MCF 10A (cell line): ENCODE measurements around the gene MYO5A. TPM values are rescaled to one million over a fixed set of nuclear protein-coding genes. Genes with fewer than 3 reads are reported as not detected.

Experiments
- BruUV-seq: library from RNA; stranded (reverse); fragments of 400-500 nt; replicated peaks from 2 replicates; lab custom pipeline; 2021; lab: Mats Ljungman, UMichigan
- CTCF ChIA-PET: fragments of 300-600 bp; sonication (Branson Sonifier 250); formaldehyde crosslinking; extraction: SDS; loops from one replicate; lab custom pipeline; 2021; ENCODE audit warnings: antibody characterized with exemption, inconsistent platforms; lab: Yijun Ruan, JAX
- POLR2A ChIA-PET: fragments of 300-600, 350-650 bp; sonication (Branson Sonifier 250); formaldehyde crosslinking; extraction: SDS; loops from one replicate; lab custom pipeline; 2020; ENCODE audit warnings: antibody characterized with exemption, inconsistent platforms; lab: Yijun Ruan, JAX
- DNase-seq: peaks from one replicate; pipeline ENCODE4 v3.0.0-alpha.2; 2018; ENCODE audit not compliant: unreplicated experiment
- H3K27ac Mint-ChIP-seq: one replicate; pipeline ENCODE4 v1.8.0; 2022; ENCODE audit warnings: mild to moderate bottlenecking, low read depth, mixed read lengths; ENCODE audit not compliant: unreplicated experiment
- H3K27me3 Mint-ChIP-seq: one replicate; pipeline ENCODE4 v1.8.0; 2022; ENCODE audit warnings: mixed read lengths; ENCODE audit not compliant: insufficient read depth, unreplicated experiment
- H3K36me3 Mint-ChIP-seq: one replicate; pipeline ENCODE4 v1.8.0; 2022; ENCODE audit warnings: mild to moderate bottlenecking, moderate library complexity, mixed read lengths; ENCODE audit not compliant: insufficient read depth, unreplicated experiment
- H3K4me1 Mint-ChIP-seq: one replicate; pipeline ENCODE4 v1.8.0; 2022; ENCODE audit warnings: mixed read lengths; ENCODE audit not compliant: insufficient read depth, unreplicated experiment
- H3K4me3 Mint-ChIP-seq: one replicate; pipeline ENCODE4 v1.8.0; 2022; ENCODE audit warnings: mild to moderate bottlenecking, moderate library complexity, mixed read lengths; ENCODE audit not compliant: unreplicated experiment
- H3K9me3 Mint-ChIP-seq: one replicate; pipeline ENCODE4 v1.8.0; 2022; ENCODE audit warnings: mixed read lengths; ENCODE audit not compliant: unreplicated experiment
- CTCF ChIP-seq: fragments of 200-600 bp; IDR thresholded peaks from one replicate; pipeline ENCODE4 v1.8.0; 2022; ENCODE audit warnings: antibody characterized with exemption, mild to moderate bottlenecking; ENCODE audit not compliant: unreplicated experiment
- intact Hi-C: fragments of 100-400 bp; cut with micrococcal nuclease; formaldehyde crosslinking; loops from 2 replicates; pipeline ENCODE4 v1.14.1; 2022
- total RNA-seq: library from RNA; stranded (reverse); gene quantifications from 2 replicates; pipeline ENCODE4 v1.2.3, GENCODE V29; 2022

MYO5A gene
- total RNA-seq, 1 experiment from 2014 or later, result 28.9 TPM

- POLR2A ChIA-PET, result interaction anchor here (0.6 kb wide), 2 partner anchors 120 to 173 kb away, joined by 3 read pairs; no protein-coding TSS in a partner anchor
- Mint-ChIP-seq H3K36me3 (peaks cover 18% of the 10 kb centered on the region), H3K27me3 (no peaks in the 10 kb centered on the region), H3K27ac (no peak overlapping the region), H3K9me3 (no peaks in the 10 kb centered on the region), H3K4me1 (no peaks in the 10 kb centered on the region), H3K4me3 (no peak overlapping the region)
- no TSS peak for BruUV-seq
- no peak for TF ChIP-seq CTCF
- CTCF ChIA-PET, result interaction anchor here (0.6 kb wide), 2 partner anchors 100 to 122 kb away, joined by 3 to 4 read pairs; no protein-coding TSS in a partner anchor
- no peak for DNase-seq
- intact Hi-C loops, result no loop called here
Measured at GRCh38 chr15:52407374-52407773, 121.3 kb downstream of the MYO5A start.

- no peak overlapping the region for H3K27ac Mint-ChIP-seq
- intact Hi-C loops, result no loop called here
- H3K4me3 Mint-ChIP-seq, result no peak overlapping the region
- TF ChIP-seq CTCF, result no peak
- POLR2A ChIA-PET, result interaction anchor here (0.6 kb wide), 1 partner anchor 121 kb away, joined by 3 read pairs; no protein-coding TSS in a partner anchor
- no peaks in the 10 kb centered on the region for H3K4me1 Mint-ChIP-seq
- H3K27me3 Mint-ChIP-seq, result no peaks in the 10 kb centered on the region
- no peaks in the 10 kb centered on the region for H3K9me3 Mint-ChIP-seq
- CTCF ChIA-PET, result interaction anchor here (0.6 kb wide), 1 partner anchor 123 kb away, joined by 3 read pairs; no protein-coding TSS in a partner anchor
- no TSS peak for BruUV-seq
- DNase-seq, result no peak
- H3K36me3 Mint-ChIP-seq, result peaks cover 18% of the 10 kb centered on the region
Measured at GRCh38 chr15:52406601-52407000, 122.1 kb downstream of the MYO5A start.

DNA sequence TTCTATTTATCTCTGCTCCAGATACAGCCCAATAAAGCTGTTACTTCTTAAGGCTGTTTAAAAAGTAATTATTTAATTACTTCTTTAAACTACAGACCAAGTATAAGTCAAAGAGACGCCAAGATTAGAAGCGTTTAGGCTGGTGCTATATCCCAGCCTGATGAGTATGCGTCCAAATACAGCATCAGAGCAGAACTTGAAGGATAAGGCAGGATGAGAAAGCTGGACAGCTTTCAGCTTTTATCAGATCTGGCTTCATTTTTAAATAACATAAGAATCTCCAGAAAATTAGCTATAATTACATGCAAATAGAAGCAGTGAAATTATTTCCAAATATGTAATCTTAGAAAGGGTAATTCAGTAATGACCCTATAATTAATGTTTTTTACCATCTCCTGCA is 122.8 kb downstream of the MYO5A start:
- Mint-ChIP-seq H3K27ac (no peak overlapping the region), H3K9me3 (no peaks in the 10 kb centered on the region), H3K36me3 (peaks cover 18% of the 10 kb centered on the region), H3K4me3 (no peak overlapping the region), H3K27me3 (no peaks in the 10 kb centered on the region), H3K4me1 (no peaks in the 10 kb centered on the region)
- intact Hi-C loops, result no loop called here
- ChIA-PET POLR2A (interaction anchor here (1.2 kb wide), 1 partner anchor 9 kb away, joined by 3 read pairs; no protein-coding TSS in a partner anchor), CTCF (interaction anchor here (0.6 kb wide), 1 partner anchor 75 kb away, joined by 3 read pairs; no protein-coding TSS in a partner anchor)
- no peak for TF ChIP-seq CTCF
- no peak for DNase-seq
- no TSS peak for BruUV-seq

GRCh38 chr15:52397118-52397517 is 131.6 kb downstream of the MYO5A start:
- intact Hi-C loops, result no loop called here
- CTCF ChIA-PET, result interaction anchor here (1.4 kb wide), 2 partner anchors 68 to 167 kb away, joined by 3 to 4 read pairs; no protein-coding TSS in a partner anchor
- H3K4me3 Mint-ChIP-seq, result no peak overlapping the region
- POLR2A ChIA-PET, result interaction anchor here (1.0 to 1.1 kb wide), 2 partner anchors 9 to 19 kb away, joined by 3 read pairs; no protein-coding TSS in a partner anchor
- no peak for TF ChIP-seq CTCF
- no peak overlapping the region for H3K27ac Mint-ChIP-seq
- no peaks in the 10 kb centered on the region for H3K36me3 Mint-ChIP-seq
- H3K4me1 Mint-ChIP-seq, result peaks cover 6% of the 10 kb centered on the region
- H3K9me3 Mint-ChIP-seq, result no peaks in the 10 kb centered on the region
- BruUV-seq, result no TSS peak
- H3K27me3 Mint-ChIP-seq, result no peaks in the 10 kb centered on the region
- DNase-seq, result no peak
